ENCODE data around the gene PARD3B. TPM values are rescaled to one million over a fixed set of nuclear protein-coding genes. Genes with fewer than 3 reads are reported as not detected.
"Not testable (repeated sequence)": the region's sequence is repeated elsewhere in the genome, so short reads cannot be mapped to it uniquely, and the experiment has no call there.

Gene PARD3B
- polyA plus RNA-seq, 1 donor, result 10.3 TPM

DNA sequence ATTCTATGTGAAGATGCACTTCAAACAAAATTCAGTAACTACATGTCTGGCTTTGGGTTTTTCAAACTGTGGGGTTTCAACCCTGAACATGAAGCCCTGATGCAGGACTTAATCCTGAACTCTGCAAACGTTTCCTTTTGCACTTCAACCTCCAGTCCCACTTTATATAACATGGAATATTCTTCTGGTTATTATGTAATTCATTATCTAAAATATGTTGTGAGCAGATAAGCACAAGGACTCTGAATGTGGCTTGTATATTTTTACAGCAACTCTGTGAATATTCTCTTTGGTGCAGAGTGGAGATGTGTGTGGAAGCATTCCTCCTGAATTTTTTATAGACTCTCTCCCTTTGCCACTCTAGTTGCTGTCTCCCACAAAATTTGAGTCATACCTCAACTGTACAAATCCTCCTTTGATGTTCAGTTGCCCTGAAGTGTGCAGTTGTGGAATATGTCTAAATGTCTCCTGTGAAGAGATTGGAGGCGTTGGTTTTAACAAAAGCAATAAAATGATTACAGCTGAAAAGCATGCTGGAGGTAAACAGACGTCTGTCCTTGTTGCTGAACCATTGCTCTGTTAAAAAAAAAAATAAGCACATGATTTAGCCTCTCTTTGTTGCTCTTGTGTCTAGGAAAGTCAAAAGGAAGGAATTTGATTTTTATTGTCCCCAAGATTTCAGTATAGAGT is 931.9 kb downstream of the PARD3B start:
- no peak for DNase-seq

DNA sequence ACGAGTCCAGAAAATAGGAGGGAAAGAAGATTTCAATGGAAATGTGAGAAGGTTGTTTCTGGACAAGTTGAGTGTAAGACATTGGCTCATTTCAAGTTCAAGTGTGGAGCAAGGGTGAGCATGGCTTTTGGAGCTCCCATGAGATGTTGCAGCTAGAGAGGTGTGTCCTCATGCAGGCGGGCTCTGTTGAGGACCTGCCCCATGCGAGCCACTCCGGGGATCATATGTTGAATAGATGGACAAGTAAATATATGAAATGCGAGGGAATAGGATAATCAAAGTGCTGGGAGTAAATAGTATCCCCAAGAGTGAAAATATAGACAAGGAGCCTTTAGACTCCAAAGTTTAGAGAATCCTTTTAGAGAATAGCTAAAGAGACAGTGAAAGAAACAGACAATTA is 936.6 kb downstream of the PARD3B start:
- DNase-seq, result no peak

DNA sequence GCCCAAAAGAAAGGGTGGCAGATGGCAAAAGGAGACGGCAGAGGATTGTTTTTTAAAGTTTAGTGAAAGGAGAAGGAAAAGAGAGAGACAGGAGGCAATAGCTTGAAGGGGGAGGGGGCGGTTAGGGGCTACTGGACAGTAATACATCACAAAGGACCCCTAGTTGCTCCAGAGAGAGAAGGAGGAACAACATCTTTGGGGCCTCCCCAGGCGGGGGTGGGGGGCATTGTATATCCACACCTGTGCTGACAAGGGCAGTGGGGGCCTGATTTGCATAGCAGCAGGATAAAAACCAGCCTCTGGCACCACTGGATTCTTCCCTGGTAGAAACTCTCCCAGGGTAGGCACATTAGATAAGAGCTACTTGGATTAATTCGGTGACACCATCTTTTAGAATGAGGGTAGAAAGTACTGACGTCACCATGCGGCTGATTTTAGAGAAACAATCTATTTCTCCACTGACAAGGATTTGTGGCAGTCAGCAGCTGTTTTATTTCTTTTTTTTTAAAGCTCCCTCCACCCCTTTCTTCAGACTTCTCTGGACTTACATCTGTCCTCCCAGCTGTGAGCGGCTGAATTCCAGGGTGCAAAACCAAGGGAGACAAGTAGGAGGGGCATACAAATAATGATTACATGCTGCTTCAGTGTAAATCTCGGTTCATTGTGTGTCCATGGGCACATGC is 937.3 kb downstream of the PARD3B start:
- DNase-seq, result peak; percentile 71

DNA sequence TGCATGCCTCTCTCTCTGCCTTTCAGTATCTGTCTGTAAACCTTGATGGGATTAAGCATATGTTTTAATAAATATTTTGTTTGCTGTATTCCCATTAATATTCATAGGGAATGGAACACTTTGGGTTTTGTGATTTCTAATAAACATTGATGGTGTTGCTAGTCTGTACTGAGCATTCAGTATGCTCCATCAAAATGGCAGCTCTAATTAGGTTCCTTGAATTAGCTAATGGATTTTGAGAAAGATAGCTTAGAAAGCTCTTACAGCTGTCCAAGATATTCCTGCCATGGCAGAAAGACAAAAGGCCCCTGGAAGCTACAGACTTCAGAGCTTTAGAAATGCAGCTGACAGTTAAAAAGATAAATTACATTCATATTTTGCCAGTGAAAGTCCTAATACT is 937.8 kb downstream of the PARD3B start:
- no peak for DNase-seq

DNA sequence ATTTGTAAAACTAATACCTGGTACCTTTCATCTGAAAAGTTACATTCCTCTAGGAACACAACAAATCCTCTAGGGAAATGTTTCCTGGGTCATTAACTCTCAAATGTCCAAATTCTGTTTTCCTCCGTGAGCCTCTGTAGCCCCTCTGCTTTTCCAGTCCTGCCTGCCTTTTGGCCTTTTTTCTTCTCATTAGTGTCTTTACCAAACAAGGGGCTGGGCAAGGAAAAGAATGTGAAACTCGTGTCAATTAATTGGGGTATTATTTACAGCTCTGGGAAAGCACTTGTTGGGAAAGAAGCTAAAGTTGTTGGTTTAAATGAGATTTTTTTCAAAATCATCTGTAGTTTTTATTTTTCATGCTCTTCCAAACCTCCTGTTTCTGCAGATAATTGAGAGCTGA is 938.9 kb downstream of the PARD3B start:
- DNase-seq, result no peak

DNA sequence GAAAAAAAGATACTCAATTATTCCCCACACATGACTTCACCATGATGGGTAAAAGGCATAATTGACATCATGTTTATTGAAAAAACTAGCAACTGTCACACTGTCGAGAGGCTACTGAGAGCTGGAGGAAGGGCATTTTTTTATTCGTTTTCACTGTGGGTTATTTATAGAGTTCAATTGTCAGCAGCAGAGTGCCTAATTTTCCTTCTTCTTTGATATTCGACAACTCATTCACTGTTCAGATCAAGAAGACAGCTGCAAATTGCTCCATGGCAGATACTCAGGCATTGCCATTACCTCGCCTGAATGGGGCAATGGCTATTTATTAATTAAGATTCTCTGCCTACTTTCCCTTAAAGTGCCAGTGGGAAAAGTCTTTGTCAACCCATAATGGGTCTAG is 939.5 kb downstream of the PARD3B start:
- DNase-seq, result no peak

DNA sequence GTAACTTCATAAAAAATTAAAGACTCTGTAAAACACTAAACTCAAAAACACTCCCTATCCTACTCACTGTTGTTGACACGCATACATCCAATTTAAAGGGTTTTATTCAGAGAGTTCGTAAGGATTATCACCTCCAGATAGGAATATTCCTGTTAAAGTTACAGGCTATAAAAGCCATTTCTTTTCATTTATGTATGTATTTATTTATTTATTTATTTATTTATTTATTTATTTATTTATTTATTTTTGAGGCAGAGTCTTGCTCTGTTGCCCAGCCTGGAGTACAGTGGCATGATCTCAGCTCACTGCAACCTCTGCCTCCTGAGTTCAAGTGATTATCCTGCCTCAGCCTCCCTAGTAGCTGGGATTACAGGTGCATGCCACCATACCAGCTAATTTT is 948.3 kb downstream of the PARD3B start:
- not testable (repeated sequence) for DNase-seq

DNA sequence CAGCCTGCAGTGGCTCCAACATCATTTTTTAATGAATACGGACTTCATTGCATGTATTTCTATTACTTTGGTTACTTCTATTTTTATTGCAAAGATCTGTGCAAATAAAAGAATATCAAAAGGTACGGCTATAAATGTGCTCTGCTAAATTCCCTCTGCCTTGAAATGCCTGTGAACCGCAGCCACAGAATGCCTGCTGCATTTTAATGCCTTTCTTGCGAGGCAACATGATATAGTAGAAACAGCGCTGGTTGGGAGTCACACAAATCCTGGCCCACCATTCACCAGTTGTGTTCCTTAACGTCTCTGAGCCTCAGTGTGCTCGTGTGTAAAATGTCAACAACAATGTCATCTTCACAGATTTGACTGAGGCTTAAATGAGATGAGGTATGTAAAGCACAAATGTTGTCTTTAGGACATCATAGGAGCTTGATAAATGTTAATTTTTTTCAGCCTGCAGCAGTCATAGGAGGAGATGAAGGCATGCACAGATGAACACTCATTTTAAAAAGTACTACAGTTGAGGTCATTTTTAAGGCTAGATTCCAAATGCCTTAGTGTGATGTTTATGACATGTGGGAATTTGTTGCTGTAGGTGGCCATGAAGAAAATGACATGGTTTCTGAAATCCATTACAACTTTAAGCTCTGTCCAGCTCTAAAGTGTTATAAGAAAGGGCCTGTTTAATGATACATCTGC is 949.4 kb downstream of the PARD3B start:
- DNase-seq, result no peak

DNA sequence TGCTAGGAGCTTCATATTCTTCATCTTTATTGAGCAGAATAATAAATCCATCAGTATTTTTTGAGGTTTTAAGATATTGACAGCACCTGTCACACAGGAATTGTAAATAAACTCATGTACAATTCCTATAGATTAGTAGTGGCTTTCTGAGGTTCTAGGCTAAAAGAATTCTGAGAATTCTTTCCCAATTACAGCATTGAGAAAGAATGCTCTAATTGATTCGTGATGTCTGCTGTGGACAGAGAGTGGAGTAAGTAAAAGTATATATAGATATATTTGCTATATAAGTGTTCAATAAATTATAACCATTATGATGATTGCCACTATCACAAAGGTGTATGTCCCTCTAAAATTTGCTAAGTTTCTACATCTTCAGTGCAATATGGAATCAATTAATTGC is 950.5 kb downstream of the PARD3B start:
- DNase-seq, result no peak

DNA sequence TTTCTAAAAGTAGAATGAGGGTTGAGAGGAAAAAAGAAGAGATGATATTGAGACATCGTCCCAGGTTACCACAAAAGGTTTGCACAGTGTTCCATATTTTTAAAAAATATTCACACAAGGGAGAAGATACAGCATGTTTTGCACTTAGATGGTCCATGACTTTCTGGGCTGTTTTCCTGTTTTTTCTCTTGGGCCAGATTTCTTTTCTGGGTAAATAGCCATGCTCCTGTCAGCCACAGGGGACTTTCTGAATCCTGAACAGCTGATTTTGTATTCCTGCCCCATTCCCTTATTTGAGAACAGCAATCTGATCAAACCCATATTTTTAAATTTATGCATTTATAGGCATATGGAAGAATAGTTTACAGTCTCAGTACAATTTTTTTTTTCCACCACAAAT is 951.1 kb downstream of the PARD3B start:
- DNase-seq, result no peak

DNA sequence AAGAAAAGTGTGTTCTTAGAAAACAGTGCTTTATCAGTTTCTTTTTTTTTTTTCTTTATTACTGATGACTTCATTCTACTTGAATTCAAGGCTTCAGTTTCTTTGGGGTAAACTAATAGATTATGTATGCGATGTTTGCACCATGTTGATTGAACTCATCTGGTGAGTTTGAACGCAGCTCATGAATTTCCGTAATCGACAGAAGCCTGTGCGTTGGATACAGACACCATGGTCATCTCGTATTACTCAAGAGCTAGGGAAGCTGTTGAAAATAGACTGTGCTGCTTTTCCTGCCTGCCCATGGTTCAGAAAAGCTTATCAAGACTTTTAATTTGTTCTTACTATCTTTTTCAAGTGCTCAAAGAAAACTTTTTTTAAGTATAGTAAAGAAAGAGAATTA is 951.5 kb downstream of the PARD3B start:
- peak; percentile 38 for DNase-seq

DNA sequence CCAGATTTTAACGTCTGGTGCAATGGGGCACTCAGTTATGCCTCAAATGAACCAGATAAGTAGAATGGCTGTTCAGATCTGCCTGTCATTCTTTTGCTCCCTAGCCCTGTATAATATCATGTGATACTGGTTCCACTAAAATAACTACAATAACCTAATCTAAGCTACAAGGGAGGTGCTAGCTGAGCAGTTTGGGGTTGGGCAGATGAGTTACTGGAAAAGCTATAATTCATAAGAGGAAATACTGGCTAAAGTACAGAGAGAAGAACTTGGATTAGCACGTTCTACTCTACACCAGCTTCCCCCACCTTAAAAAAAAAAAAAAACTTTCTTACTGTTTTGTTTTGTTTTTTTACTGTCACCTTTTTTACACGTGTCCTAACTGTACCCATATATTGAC is 953.7 kb downstream of the PARD3B start:
- no peak for DNase-seq

DNA sequence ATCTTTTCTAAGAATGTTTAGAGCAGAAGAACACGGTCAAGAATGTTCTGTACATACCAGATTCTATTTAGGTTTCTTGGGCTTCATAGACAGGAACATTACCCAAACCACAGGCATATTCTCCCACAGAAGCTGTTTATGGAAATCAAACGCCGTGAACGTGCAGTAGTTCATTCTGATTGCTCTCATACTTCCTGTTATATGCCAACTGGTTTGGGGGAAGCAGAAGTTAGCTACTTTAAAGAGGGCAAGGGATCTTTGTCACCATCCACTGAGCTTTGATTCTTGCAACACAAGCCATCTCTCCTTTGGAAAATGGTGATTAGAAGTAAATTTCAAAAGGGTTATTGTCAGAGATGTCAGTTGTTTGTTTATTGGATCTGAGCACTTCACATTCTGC is 954.8 kb downstream of the PARD3B start:
- no peak for DNase-seq

DNA sequence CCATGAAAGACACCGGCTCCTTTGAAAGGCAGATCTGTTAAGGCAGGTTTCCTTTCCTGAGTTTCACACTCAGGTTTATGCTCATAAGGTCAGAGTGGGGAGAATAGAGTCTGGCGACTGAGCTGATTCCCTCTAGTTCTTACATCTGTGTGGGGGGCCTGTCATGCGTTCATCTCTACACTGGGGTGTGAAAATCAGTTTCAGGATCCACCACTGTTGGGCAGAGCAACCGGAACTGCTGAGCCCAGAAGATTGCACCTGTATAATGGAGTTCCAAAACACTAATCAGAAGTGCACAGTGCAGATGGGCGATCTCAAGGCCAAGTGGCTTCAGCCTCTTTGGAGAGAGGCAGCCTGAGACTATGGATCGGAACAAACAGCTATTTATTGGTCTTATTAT is 955.7 kb downstream of the PARD3B start:
- DNase-seq, result no peak

DNA sequence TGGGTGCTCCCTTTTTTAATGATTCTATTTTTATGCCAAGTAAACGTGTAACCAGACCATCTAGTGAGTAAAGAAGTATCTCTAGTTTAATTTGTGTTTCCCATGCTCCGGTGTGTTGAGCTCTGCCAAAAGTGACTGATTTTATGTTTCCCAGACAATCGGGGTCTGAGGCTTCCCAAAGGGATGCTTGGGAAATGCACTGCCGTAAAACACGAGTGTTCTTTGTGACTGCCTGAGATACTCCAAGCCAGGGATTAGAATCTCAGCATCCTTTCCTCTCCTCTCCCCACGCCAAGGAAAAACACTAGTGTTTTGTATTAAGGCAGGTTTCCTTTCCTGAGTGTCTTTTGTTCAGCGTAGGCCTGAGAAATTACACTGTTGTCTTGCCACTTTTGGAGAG is 956.6 kb downstream of the PARD3B start:
- DNase-seq, result no peak

DNA sequence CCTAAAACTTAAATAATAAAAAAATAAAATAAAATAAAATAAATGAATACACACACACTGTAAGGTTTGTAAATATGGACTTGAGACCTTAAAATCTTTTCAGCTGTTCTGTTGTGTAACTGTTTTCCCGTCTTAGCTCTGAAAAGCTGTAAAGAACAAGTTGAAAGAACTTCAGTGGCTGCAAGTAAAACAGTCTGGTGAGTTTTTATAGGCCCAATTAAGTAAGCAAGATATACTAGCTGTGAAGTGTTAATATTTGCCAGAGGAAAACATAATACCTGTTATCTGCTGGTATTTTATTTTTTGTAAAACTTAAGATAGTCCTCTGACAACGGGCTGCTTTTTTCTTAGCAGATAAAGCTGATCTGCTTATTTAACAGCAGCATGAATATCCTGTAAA is 960.1 kb downstream of the PARD3B start:
- no peak for DNase-seq

DNA sequence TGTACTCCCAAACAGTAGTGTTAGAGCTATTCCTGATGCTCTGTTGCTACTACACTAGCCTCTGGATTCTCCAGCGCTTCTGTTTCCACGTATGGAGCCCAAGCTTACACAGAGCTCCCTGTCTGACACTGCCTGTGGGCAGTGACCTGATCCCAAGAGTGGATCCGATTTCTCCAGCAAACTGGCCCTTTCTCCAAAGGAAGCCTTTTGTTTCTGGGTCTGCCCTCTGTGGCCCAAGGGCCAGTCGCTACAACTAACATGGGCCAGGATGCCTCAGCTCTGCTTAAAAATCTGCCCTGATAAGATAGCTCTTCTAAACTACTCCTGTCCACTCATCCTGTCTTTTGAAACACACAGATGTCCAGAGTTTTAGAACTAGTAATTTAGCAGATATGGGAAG is 964.4 kb downstream of the PARD3B start:
- no peak for DNase-seq

DNA sequence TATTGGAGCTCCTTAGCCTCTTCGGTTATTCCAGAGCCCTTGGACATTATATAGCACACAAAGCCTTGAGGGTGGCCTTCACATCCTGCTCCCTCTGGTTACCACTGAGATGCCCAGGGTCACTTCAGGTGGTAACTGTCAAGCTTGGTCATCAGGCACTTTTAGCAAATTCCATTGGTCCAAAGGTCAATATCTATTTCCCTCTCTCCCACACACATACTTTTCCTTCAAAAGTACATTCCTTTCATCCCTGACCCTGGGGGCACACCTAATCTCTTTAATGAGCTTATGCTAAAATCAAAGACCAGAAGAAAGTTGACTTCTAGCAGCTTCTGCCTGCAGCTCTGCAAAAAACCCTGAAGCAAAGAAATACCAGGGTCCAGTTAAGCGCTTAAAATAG is 965.1 kb downstream of the PARD3B start:
- no peak for DNase-seq

DNA sequence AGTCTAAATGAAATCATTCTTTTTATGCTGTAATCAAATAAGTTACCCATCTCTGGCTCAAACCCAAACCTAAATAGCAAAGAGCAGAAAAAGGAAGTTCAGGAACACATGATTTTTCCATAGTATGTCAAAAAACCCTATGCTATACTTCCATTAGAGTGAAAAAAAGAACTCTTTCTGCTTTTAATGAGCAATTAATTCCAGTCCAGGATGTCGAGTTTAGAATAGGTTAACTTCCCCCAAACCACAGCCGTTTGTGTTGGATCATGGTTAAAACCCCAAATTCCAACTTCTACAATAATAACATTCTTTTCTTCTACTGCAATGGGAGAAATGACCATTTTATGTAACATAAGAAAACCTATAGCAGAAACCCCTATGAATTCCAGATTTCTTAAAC is 965.9 kb downstream of the PARD3B start:
- no peak for DNase-seq

DNA sequence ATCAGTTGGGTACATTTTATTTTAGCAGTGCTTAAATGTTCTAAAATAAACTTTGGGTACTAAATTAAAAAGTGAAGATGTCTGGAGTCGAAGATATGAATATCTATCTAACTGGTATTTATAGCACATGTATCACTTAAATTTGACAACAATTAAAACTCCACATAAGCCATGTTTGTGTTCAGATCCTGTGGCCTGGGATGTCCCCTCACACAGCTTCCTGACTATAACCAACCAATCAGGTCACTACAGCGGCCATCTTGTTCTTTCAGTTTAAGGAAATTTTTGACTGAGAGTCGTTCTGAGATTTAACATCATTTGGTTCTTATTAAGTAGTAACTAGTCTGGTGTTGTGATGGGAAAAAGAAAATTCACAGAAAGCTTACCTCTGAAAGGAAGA is 966.4 kb downstream of the PARD3B start:
- DNase-seq, result no peak

DNA sequence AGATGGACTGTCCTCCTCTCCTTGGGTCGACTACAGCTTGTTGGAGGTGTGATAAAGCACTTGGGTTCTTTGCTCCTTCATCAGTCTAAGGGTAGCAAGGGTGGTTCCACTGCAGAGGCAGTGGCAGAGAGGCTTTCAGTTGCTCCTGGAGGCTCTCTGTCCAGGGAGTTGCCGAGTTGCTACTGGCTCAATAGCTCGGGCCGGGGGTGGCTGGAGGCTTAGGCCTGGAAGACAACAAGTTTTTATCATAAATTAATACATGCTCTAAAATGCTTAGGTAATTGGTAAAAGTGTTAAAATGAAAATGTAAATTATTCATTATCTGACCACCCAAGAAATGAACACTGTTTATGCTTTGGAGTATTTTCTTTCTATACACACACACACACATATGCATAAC is 975.0 kb downstream of the PARD3B start:
- no peak for DNase-seq

DNA sequence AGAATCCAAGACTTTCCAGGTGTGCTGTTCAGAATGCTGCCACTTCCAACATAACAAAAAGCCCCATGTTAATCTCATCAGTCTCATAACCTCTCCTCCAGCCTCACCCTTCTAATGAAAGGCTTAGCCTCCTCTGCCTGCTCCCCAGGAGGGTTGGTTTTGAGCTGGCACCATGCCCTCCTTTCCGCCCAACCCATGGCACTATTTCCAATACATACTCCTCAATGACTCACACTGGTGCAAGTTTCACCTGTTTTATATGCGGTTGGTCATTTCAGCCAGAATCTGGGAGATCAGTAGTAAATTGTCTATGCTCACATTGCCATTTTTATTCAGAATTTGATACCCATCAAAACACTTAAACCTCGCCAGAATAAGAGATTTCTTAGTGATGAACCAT is 979.4 kb downstream of the PARD3B start:
- DNase-seq, result no peak

DNA sequence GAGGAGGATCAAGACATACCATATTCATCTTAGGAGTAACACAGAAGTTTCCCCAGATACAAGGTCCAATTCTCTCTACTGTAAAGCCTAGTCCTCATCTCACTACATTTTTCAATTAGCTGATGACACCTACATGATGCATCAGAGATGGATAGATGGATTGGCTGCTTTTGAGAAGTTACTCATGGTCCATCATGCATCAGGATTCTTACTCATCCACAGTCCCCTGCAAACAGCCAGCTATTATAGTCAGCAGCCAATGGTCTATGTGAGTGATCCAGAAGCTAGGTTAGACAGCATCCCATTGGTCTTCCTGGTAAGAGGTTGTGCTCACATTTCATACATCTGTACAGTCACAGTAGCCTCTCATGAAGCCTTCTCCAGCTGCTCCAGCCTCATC is 982.5 kb downstream of the PARD3B start:
- DNase-seq, result no peak

DNA sequence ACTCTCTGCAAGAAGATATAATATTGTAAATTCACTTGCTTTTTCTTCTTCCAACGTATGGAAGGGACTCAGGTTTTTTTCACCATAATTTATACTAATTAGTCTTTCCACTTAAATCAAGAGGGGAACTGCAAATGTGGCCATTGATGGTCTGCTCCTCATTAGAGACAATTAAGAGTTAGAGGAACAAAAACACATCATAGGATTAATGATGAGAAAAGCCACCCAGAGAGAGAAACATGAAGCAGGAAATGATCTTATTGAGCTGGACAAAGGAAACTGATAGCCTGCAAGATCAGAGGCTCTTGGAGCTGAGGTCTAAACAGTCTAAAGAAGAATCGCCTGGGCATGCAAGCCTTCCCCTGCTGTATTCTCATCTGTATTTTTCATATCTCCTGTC is 985.8 kb downstream of the PARD3B start:
- no peak for DNase-seq
